GM12801 (cell line): ENCODE measurements around the gene B3GNT2.

Source experiments
- TF ChIP-seq, protein P1 (sequence below): IDR thresholded peaks from one replicate; pipeline ENCODE4 v1.5.1; 2011; ENCODE audit warnings: control low read depth; ENCODE audit not compliant: insufficient read length; ENCODE audit errors: extremely low read depth

B3GNT2 gene

GRCh38 chr2:62156861-62157496 lies 38.9 kb upstream of the B3GNT2 start:
- TF ChIP-seq, protein P1, sequence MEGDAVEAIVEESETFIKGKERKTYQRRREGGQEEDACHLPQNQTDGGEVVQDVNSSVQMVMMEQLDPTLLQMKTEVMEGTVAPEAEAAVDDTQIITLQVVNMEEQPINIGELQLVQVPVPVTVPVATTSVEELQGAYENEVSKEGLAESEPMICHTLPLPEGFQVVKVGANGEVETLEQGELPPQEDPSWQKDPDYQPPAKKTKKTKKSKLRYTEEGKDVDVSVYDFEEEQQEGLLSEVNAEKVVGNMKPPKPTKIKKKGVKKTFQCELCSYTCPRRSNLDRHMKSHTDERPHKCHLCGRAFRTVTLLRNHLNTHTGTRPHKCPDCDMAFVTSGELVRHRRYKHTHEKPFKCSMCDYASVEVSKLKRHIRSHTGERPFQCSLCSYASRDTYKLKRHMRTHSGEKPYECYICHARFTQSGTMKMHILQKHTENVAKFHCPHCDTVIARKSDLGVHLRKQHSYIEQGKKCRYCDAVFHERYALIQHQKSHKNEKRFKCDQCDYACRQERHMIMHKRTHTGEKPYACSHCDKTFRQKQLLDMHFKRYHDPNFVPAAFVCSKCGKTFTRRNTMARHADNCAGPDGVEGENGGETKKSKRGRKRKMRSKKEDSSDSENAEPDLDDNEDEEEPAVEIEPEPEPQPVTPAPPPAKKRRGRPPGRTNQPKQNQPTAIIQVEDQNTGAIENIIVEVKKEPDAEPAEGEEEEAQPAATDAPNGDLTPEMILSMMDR = no peak

- TF ChIP-seq, protein P1 = no peak
Measured at GRCh38 chr2:62158444-62159121, 37.3 kb upstream of the B3GNT2 start.

GRCh38 chr2:62163106-62163831 lies 32.6 kb upstream of the B3GNT2 start:
- TF ChIP-seq, protein P1 = no peak

DNA sequence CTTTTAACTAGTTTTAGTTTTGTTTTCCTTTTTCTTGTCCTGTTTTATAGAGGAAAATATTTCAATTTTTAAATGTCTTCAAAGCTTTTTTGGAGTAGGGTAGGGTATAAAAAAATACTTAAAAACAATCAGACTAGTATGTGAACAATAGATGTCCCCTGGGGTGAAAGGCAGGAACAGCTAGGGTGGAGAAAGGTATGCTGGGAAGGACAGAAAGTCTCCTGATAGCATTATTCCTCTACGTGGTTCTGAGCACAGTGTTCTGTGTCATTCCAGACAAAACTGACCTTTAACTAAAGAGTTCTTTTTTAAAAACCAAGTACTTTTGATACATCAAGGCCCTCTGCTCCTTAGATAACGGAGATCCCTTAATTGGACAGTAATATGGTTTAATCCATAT lies 32.1 kb upstream of the B3GNT2 start:
- TF ChIP-seq, protein P1 = no peak

GRCh38 chr2:62175728-62176127 lies 20.2 kb upstream of the B3GNT2 start:
- TF ChIP-seq, protein P1 = no peak

GRCh38 chr2:62176801-62177200 lies 19.1 kb upstream of the B3GNT2 start:
- TF ChIP-seq, protein P1 = no peak

DNA sequence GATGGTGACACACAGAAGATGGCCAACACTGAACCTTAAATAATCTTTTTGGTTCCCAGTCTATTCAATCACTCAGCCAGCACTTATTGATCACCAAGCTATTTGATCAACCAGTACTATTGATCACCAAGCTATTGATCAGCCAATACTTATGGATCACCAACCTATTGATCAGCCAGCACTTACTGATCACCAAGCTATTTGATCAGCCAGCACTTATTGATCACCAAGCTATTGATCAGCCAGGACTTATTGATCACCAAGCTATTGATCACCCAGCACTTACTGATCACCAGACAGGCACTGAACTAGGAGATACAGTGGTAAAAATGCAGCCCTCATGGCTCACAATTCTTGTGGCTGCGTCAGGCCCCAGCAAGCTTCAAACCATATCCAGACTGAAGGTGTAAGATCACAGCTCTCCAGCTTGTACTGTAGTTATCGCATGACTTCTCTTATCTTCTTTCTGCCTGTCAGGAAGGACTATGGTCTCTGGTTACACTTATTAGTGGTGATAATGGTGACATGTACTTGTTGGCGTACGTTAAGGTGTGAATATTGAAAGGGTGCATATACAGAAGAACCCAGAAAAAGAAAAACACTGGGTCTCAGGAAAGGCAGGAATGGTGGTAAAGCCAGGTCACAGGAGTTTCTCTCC lies 18.4 kb upstream of the B3GNT2 start:
- TF ChIP-seq, protein P1 = no peak
